Panc1 (cell line): ENCODE results near the gene GNA12. TPM values are rescaled to one million over a fixed set of nuclear protein-coding genes. Genes with fewer than 3 reads are reported as not detected.
A peak's percentile ranks its signal among the peaks of the same experiment; 100 is the strongest.

ENCODE experiments used
- ATAC-seq: fragments of 200-7000 bp; cut with Tn5 transposase; 2 replicates; pipeline ENCODE4 v1.9.1; 2020; ENCODE audit warnings: mild to moderate bottlenecking, moderate library complexity
- BruUV-seq: library from RNA; stranded (reverse); fragments of 400-500 nt; replicated peaks from 2 replicates; lab custom pipeline; 2021; lab: Mats Ljungman, UMichigan
- CTCF ChIA-PET: fragments of 300-600 bp; sonication (Branson Sonifier 250); formaldehyde crosslinking; loops from one replicate; lab custom pipeline; 2022; ENCODE audit warnings: antibody characterized with exemption; lab: Charles Lee
- POLR2A ChIA-PET: fragments of 300-600 bp; sonication (Branson Sonifier 250); formaldehyde crosslinking; loops from one replicate; lab custom pipeline; 2022; ENCODE audit warnings: antibody characterized with exemption; lab: Charles Lee
- DNase-seq: peaks from one replicate; pipeline ENCODE4 v3.0.0-alpha.2; 2010; ENCODE audit warnings: low read depth, low spot score
- H3K27ac ChIP-seq: 2 replicates; pipeline ENCODE4 v1.5.1; 2011; ENCODE audit warnings: mild to moderate bottlenecking, low read length, inconsistent platforms
- H3K27me3 ChIP-seq: fragments of 200-500 bp; sonication (Bioruptor generic); 2 replicates; pipeline ENCODE4 v1.6.0; 2014; ENCODE audit warnings: low read length, inconsistent platforms; ENCODE audit not compliant: control insufficient read depth, insufficient read depth
- H3K36me3 ChIP-seq: fragments of 200-500 bp; sonication (Bioruptor generic); 2 replicates; pipeline ENCODE4 v1.5.1; 2014; ENCODE audit warnings: inconsistent platforms, mild to moderate bottlenecking, low read length, moderate library complexity; ENCODE audit not compliant: control insufficient read depth, insufficient read depth
- H3K4me1 ChIP-seq: 2 replicates; pipeline ENCODE4 v1.5.1; 2011; ENCODE audit warnings: inconsistent platforms, mild to moderate bottlenecking, low read length, moderate library complexity; ENCODE audit not compliant: control insufficient read depth, insufficient read depth
- H3K4me3 ChIP-seq, 2 experiments: 2 replicates each; pipeline ENCODE4 v1.5.1; 2011 to 2012; ENCODE audit warnings: low read depth in 2 of 2, low read length in 2 of 2, mild to moderate bottlenecking in 2 of 2, inconsistent platforms in 1 of 2, moderate library complexity in 1 of 2
- H3K9me3 ChIP-seq: fragments of 200-500 bp; sonication (Bioruptor generic); 2 replicates; pipeline ENCODE4 v1.5.1; 2014; ENCODE audit warnings: low read depth, mild to moderate bottlenecking, inconsistent platforms, low read length, moderate library complexity; ENCODE audit not compliant: control insufficient read depth, insufficient read depth
- POLR2AphosphoS5 ChIP-seq: IDR thresholded peaks from 2 replicates; pipeline ENCODE4 v1.6.1; 2012; ENCODE audit warnings: mild to moderate bottlenecking, low read depth, low read length, moderate library complexity
- SIN3A ChIP-seq: IDR thresholded peaks from 2 replicates; pipeline ENCODE4 v1.6.1; 2012; ENCODE audit warnings: low read depth, mild to moderate bottlenecking, low read length, moderate library complexity, borderline replicate concordance; ENCODE audit not compliant: insufficient read depth
- TCF7L2 ChIP-seq: IDR thresholded peaks from 2 replicates; pipeline ENCODE4 v1.6.1; 2011; ENCODE audit warnings: mild to moderate bottlenecking, low read depth, low read length, inconsistent platforms
- in situ Hi-C: cut with HindIII; loops from 2 replicates; pipeline ENCODE4 v1.10.0; 2016; ENCODE audit warnings: low sequenced_read_pairs, low pct_unique_long_range_greater_than_20kb
- intact Hi-C: fragments of 100-400 bp; cut with micrococcal nuclease; formaldehyde crosslinking; loops from one replicate; pipeline ENCODE4 v1.10.0; 2022; ENCODE audit not compliant: unreplicated experiment
- total RNA-seq: library from RNA; stranded (reverse); gene quantifications from one replicate; pipeline ENCODE4 v1.2.1, GENCODE V29; 2021; ENCODE audit not compliant: unreplicated experiment
- TF ChIP-seq, protein P1 (sequence below), 2 experiments: IDR thresholded peaks; 2 replicates each; pipeline ENCODE4 v1.6.1; 2011 to 2012; ENCODE audit warnings: low read depth in 2 of 2, control low read depth in 1 of 2, low read length in 1 of 2, mild to moderate bottlenecking in 1 of 2, moderate library complexity in 1 of 2; ENCODE audit not compliant: insufficient read depth in 1 of 2
- TF ChIP-seq, protein P2 (sequence below): fragments of 450-650 bp; IDR thresholded peaks from 2 replicates; pipeline ENCODE4 v1.5.1; 2017; ENCODE audit warnings: mild to moderate bottlenecking

The GNA12 gene
- total RNA-seq, 1 experiment from 2014 or later = 139 TPM

DNA sequence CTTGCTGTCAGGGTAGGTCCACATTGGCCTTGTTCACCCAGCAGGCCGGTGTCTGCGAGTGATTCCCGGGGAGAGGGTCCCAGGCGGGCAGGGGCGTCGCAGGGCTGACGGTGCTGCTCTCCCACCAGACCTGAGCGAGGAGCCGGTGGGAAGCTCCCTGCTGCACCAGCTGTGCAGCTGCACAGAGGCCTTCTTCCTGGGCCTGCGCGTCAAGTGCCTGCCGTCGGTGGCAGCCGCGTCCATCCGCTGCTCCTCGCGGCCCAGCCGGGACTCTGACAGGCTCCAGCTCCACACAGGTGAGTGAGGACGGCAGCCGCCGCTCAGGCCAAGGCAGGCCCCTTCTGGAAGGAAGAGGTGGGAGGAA, 141.5 kb downstream of the GNA12 start:
- TF ChIP-seq, protein P1, sequence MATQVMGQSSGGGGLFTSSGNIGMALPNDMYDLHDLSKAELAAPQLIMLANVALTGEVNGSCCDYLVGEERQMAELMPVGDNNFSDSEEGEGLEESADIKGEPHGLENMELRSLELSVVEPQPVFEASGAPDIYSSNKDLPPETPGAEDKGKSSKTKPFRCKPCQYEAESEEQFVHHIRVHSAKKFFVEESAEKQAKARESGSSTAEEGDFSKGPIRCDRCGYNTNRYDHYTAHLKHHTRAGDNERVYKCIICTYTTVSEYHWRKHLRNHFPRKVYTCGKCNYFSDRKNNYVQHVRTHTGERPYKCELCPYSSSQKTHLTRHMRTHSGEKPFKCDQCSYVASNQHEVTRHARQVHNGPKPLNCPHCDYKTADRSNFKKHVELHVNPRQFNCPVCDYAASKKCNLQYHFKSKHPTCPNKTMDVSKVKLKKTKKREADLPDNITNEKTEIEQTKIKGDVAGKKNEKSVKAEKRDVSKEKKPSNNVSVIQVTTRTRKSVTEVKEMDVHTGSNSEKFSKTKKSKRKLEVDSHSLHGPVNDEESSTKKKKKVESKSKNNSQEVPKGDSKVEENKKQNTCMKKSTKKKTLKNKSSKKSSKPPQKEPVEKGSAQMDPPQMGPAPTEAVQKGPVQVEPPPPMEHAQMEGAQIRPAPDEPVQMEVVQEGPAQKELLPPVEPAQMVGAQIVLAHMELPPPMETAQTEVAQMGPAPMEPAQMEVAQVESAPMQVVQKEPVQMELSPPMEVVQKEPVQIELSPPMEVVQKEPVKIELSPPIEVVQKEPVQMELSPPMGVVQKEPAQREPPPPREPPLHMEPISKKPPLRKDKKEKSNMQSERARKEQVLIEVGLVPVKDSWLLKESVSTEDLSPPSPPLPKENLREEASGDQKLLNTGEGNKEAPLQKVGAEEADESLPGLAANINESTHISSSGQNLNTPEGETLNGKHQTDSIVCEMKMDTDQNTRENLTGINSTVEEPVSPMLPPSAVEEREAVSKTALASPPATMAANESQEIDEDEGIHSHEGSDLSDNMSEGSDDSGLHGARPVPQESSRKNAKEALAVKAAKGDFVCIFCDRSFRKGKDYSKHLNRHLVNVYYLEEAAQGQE (IDR thresholded peaks at IDR 0.05; ENCODE audit: insufficient read depth in 1 of 2, low read depth in 2 of 2, low read length in 1 of 2) = no peak
- Histone ChIP-seq H3K4me1 (no peaks in the 10 kb centered on the region), H3K36me3 (no peaks in the 10 kb centered on the region), H3K9me3 (no peaks in the 10 kb centered on the region), H3K27me3 (no peaks in the 10 kb centered on the region), H3K4me3 (no peak overlapping the region), H3K27ac (no peak overlapping the region)
- intact Hi-C loops = no loop called here
- ChIA-PET POLR2A (no interaction called here), CTCF (interaction anchor here (2.6 kb wide), 1 partner anchor 22 kb away, joined by 6 read pairs; no protein-coding TSS in a partner anchor)
- no TSS peak for BruUV-seq
- ATAC-seq = no peak
- in situ Hi-C loops = no loop called here
- DNase-seq = no peak

DNA sequence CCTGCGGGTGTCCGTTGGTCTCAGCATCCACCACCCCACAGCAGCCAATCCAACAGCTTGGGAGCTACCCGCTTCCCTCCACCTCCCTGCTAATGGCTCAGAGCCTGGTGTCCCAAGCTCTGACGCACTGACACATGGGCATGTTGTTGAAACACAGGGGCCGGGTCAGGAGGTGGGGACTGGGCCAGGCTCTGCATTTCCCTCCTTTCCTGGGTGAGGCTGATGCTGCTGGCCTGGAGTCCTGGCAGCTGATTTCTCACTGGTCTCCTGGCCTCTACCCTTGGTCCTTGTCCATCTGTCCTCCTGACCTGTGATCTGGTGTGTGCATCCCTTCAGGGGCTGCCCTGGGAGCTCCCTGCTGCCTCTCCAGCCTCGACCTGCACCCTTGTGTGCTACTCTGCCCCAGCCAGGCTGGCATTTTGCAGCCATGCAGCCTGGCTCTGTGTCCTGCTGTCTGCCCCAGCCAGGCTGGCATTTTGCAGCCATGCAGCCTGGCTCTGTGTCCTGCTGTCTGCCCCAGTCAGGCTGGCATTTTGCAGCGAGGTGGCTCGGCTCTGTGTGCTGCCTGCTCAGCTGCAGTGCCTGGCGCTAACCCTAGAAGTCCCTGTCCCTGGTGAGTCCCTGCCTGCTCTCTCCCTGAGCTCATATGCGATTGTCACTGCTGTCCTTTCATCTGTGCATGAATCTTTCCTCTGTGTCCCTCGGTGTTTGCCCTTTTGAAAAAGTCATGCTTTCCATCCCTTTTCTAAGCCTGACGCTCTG, 142.1 kb downstream of the GNA12 start:
- ChIA-PET POLR2A (interaction anchor here (0.6 kb wide), 1 partner anchor 491 kb away, joined by 3 read pairs; no protein-coding TSS in a partner anchor), CTCF (interaction anchor here (2.6 kb wide), 1 partner anchor 22 kb away, joined by 6 read pairs; no protein-coding TSS in a partner anchor)
- H3K9me3 ChIP-seq = no peaks in the 10 kb centered on the region
- no peak for DNase-seq
- no peak overlapping the region for H3K4me3 ChIP-seq
- no peaks in the 10 kb centered on the region for H3K4me1 ChIP-seq
- no peaks in the 10 kb centered on the region for H3K36me3 ChIP-seq
- peak; percentile 37 for ATAC-seq
- H3K27me3 ChIP-seq = no peaks in the 10 kb centered on the region
- TF ChIP-seq TCF7L2 (no peak), POLR2AphosphoS5 (no peak), SIN3A (no peak)
- TF ChIP-seq, protein P1 (IDR thresholded peaks at IDR 0.05; ENCODE audit: insufficient read depth in 1 of 2, low read depth in 2 of 2, low read length in 1 of 2) = no peak
- TF ChIP-seq, protein P2, sequence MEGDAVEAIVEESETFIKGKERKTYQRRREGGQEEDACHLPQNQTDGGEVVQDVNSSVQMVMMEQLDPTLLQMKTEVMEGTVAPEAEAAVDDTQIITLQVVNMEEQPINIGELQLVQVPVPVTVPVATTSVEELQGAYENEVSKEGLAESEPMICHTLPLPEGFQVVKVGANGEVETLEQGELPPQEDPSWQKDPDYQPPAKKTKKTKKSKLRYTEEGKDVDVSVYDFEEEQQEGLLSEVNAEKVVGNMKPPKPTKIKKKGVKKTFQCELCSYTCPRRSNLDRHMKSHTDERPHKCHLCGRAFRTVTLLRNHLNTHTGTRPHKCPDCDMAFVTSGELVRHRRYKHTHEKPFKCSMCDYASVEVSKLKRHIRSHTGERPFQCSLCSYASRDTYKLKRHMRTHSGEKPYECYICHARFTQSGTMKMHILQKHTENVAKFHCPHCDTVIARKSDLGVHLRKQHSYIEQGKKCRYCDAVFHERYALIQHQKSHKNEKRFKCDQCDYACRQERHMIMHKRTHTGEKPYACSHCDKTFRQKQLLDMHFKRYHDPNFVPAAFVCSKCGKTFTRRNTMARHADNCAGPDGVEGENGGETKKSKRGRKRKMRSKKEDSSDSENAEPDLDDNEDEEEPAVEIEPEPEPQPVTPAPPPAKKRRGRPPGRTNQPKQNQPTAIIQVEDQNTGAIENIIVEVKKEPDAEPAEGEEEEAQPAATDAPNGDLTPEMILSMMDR = no peak
- in situ Hi-C loops = no loop called here
- BruUV-seq = no TSS peak
- no peak overlapping the region for H3K27ac ChIP-seq
- intact Hi-C loops = no loop called here
